Midbrain (tissue), 1 donor: ENCODE data around the gene GOLGA7B.
A peak's percentile ranks its signal among the peaks of the same experiment; 100 is the strongest.
"Not testable (repeated sequence)": the region's sequence is repeated elsewhere in the genome, so short reads cannot be mapped to it uniquely, and the experiment has no call there.

ENCODE experiments used
- DNase-seq: peaks from one replicate; lab custom pipeline; 2025; lab: John Stamatoyannopoulos, UW

The GOLGA7B gene

DNA sequence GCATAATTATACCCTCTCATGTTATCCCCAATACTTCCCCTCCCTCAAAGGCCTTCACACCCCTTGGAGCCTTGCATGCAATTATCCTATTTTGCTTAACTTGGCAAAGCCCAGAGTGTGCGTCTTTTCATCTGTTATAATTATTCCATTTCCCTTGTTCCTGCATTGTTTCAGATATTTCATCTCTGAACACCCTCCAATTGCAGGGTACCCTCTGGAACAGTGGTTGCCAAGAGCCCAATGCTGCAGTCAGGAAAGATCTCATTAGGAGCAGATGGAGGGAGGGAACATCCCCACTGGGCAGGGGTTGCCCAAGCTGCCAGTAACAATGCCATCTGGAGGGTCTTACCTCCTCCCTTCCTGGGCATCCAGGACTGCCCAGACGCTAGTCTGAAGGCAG is 18.4 kb upstream of the GOLGA7B start:
- DNase-seq, result no peak

DNA sequence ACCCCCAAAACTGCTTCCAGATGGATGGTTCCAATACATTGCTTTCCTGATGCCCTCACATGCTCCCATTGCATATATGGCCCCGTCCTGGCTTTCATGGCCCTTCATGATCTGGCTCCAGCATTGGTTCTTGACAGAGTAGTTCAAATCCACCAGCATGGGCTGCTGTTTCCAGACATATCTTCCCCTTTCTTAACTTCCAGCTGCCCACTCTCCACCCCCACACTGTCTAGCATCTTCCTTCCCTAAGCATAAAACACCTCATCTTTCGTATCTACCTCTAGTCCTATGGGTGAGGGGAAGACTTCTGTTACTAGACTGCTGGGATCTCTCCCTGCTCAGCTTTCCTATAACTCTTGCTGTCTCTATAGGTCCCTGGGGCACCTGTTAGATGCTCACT is 13.2 kb upstream of the GOLGA7B start:
- no peak for DNase-seq

- no peak for DNase-seq
Measured at GRCh38 chr10:97838091-97838490, 11.6 kb upstream of the GOLGA7B start.

DNA sequence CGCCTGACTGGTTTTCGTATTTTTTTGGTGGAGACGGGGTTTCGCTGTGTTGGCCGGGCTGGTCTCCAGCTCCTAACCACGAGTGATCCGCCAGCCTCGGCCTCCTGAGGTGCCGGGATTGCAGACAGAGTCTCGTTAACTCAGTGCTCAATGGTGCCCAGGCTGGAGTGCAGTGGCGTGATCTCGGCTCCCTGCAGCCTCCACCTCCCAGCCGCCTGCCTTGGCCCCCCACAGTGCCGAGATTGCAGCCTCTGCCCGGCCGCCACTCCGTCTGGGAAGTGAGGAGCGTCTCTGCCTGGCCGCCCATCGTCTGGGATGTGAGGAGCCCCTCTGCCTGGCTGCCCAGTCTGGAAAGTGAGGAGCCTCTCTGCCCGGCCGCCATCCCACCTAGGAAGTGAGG is 8.5 kb upstream of the GOLGA7B start:
- DNase-seq, result not testable (repeated sequence)

- DNase-seq, result not testable (repeated sequence)
Measured at GRCh38 chr10:97842114-97842513, 7.5 kb upstream of the GOLGA7B start.

- DNase-seq, result no peak
Measured at GRCh38 chr10:97842656-97843280, 6.9 kb upstream of the GOLGA7B start.

- no peak for DNase-seq
Measured at GRCh38 chr10:97843281-97843671, 6.4 kb upstream of the GOLGA7B start.

- not testable (repeated sequence) for DNase-seq
Measured at GRCh38 chr10:97843972-97844371, 5.7 kb upstream of the GOLGA7B start.

DNA sequence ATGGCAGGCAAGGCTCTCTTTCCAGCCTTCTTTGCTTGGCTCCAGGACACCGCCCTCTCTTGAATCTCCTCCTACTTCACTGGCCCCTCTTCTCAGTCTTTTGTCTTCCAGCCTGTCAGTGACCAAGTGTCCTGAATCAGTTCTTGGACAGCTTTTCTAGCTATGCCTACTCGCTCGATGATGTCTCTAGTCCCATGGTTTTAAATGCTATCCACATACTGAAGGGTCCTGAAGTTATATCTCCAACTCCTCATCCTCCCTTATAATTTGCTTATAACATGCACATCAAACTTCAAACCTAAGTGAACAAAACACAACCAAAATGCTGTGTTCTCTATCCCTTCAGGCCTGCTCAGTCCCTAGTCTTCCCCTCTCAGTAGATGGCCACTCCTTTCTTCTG is 5.0 kb upstream of the GOLGA7B start:
- DNase-seq, result no peak

- no peak for DNase-seq
Measured at GRCh38 chr10:97849103-97849686, 448 bp upstream of the GOLGA7B start.

- no peak for DNase-seq
Measured at GRCh38 chr10:97850446-97850845, 803 bp downstream of the GOLGA7B start.

- peak; percentile 72 for DNase-seq
Measured at GRCh38 chr10:97851341-97852001, 1.8 kb downstream of the GOLGA7B start.

DNA sequence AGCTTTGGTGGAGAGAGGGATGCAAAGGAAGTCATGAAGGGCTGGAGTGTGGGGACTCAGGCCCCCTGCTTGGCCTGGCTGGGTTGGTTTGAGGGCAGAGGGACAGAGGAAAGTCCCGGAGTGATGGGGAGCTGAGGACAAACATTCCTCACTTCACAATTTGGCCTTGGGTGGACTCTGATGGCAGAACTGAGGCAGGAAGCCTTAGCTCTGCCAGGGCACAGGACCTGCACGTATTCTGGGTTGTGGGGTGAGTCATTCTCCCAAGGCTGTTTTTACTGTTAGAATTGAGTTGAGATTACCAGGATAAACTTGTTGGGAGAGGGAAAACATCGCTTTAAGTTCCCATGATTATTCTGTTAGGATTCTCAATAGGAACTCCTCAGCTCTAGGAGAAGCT is 2.6 kb downstream of the GOLGA7B start:
- DNase-seq, result no peak

- no peak for DNase-seq
Measured at GRCh38 chr10:97852840-97853405, 3.3 kb downstream of the GOLGA7B start.

DNA sequence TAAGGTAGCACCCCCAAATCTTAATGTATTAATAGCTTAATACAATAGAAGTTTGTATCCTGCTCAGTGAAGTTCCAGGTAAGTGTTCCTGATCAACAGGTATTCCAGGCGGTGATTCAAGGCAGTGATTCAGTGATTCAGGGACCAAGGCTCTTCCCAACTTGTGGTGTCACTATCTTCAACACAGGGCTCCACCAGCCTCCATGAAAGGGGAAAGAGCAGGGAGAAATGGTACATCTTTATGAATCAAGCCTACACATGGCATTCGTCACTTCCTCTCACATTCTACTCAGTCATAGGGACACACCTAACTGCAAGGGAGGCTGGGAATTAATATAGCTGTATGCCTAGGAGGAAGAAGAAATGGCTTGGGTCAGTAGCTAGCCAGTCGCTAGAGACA is 5.1 kb downstream of the GOLGA7B start:
- DNase-seq, result no peak

GRCh38 chr10:97858001-97858439 is 8.4 kb downstream of the GOLGA7B start:
- DNase-seq, result no peak

GRCh38 chr10:97861097-97861750 is 11.6 kb downstream of the GOLGA7B start:
- DNase-seq, result no peak

DNA sequence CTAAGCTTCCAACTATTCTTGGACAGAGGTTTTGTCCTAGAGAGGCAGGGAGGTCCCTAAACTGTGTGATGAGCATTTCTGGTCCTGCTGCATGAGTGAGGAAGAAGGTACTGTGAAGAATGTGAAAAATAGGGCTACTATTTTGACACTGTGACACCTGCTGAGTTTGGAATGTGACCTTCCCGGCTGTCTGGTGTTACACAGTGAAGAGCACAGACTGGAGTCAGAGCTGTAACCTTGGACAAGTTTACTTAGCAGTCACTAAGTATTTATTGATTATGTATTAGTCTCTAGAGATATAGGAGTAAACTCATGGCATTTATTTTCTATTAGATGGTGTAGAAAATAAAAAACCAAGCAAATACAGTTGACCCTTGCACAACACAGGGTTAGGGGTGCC is 12.3 kb downstream of the GOLGA7B start:
- DNase-seq, result no peak

DNA sequence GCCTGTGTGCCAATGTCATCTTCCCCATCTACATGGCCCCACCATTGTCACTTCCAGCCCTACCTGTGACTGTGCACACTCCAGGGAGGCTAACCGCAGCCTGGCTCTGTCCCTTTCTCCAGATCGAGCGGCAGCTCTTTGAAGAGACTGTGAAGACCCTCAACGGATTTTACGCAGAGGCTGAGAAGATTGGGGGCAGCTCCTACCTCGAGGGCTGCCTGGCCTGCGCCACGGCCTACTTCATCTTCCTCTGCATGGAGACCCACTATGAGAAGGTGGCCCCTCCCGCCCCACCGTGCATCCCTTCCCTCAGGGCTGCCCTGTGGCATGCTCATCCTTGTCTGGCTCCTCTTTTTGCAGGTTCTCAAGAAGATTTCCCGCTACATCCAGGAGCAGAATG is 14.2 kb downstream of the GOLGA7B start:
- DNase-seq, result no peak

GRCh38 chr10:97865488-97865887 is 15.8 kb downstream of the GOLGA7B start:
- no peak for DNase-seq

- DNase-seq, result no peak
Measured at GRCh38 chr10:97866524-97867219, 17.0 kb downstream of the GOLGA7B start.

DNA sequence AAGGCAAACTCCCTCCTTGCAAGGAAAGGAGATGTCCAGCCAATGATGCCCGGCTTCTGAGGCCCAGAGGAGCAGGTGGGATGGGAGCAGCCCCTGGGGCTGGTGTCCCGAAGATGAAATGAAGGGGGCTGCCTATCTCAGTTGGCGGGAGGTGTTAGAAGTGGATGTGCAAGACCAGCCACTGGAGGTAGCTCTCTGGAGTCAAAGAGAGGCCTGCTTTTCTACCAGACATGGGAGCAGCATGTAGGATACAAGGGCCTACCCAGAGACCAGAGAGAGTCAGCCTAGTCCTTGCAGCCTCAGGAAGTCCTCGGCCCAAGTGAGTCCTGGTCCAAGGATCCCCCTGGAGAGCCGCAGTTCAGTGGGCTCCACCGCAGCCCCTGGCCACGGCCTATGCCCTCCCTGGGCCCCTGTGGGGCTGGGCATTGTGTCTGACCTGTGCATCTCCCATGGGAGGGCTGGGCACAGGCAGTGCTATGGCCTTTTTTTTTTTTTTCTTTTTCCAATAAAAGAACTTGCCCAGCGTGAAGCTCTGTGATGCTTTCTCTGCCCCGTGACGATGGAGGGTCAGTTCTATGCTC is 17.7 kb downstream of the GOLGA7B start:
- DNase-seq, result no peak
